ENCODE data around the gene CCDC34.

Gene CCDC34

GRCh38 chr11:27391331-27392015, 28.5 kb upstream of the CCDC34 start:
- FAIRE-seq: no peak

GRCh38 chr11:27390318-27391295, 27.6 kb upstream of the CCDC34 start:
- peak; percentile 92 for FAIRE-seq

- no peak for FAIRE-seq
Observed at GRCh38 chr11:27388869-27389268, 25.9 kb upstream of the CCDC34 start.

- no peak for FAIRE-seq
Observed at GRCh38 chr11:27388001-27388400, 25.0 kb upstream of the CCDC34 start.

GRCh38 chr11:27387362-27387761, 24.3 kb upstream of the CCDC34 start:
- no peak for FAIRE-seq

- no peak for FAIRE-seq
Observed at GRCh38 chr11:27386181-27386845, 23.3 kb upstream of the CCDC34 start.

- FAIRE-seq: peak; percentile 93
Observed at GRCh38 chr11:27385245-27385644, 22.2 kb upstream of the CCDC34 start.

GRCh38 chr11:27384227-27384626, 21.2 kb upstream of the CCDC34 start:
- peak; percentile 3 for FAIRE-seq

GRCh38 chr11:27383645-27384044, 20.6 kb upstream of the CCDC34 start:
- FAIRE-seq: peak; percentile 57

- no peak for FAIRE-seq
Observed at GRCh38 chr11:27381238-27381666, 18.2 kb upstream of the CCDC34 start.

GRCh38 chr11:27380771-27381170, 17.8 kb upstream of the CCDC34 start:
- no peak for FAIRE-seq

GRCh38 chr11:27379449-27379848, 16.4 kb upstream of the CCDC34 start:
- no peak for FAIRE-seq

- FAIRE-seq: no peak
Observed at GRCh38 chr11:27375370-27375769, 12.4 kb upstream of the CCDC34 start.

GRCh38 chr11:27373856-27374602, 11.0 kb upstream of the CCDC34 start:
- no peak for FAIRE-seq

- no peak for FAIRE-seq
Observed at GRCh38 chr11:27373392-27373791, 10.4 kb upstream of the CCDC34 start.

- FAIRE-seq: no peak
Observed at GRCh38 chr11:27372164-27372563, 9.1 kb upstream of the CCDC34 start.

GRCh38 chr11:27371489-27371888, 8.5 kb upstream of the CCDC34 start:
- no peak for FAIRE-seq

GRCh38 chr11:27370374-27370773, 7.4 kb upstream of the CCDC34 start:
- FAIRE-seq: no peak

GRCh38 chr11:27367881-27368280, 4.9 kb upstream of the CCDC34 start:
- FAIRE-seq: no peak

- no peak for FAIRE-seq
Observed at GRCh38 chr11:27363576-27364117, 632 bp upstream of the CCDC34 start.

- FAIRE-seq: no peak
Observed at GRCh38 chr11:27361649-27362431, 1.2 kb downstream of the CCDC34 start.

- no peak for FAIRE-seq
Observed at GRCh38 chr11:27358296-27358695, 4.7 kb downstream of the CCDC34 start.
